Astrocyte of the cerebellum (primary cell): Measurements from ENCODE around the gene KSR1.

Experiments
- DNase-seq: peaks from one replicate; pipeline ENCODE4 v3.0.0-alpha.2; 2011; ENCODE audit warnings: low read depth
- H3K4me3 ChIP-seq: 2 replicates; pipeline ENCODE4 v1.5.1; 2011; ENCODE audit warnings: mild to moderate bottlenecking, low read depth, low read length, moderate library complexity
- in situ Hi-C: cut with HindIII; loops from 2 replicates; pipeline ENCODE4 v1.10.0; 2017; ENCODE audit warnings: low sequenced_read_pairs
- TF ChIP-seq, protein P1 (sequence below): IDR thresholded peaks from 2 replicates; pipeline ENCODE4 v1.5.1; 2012; ENCODE audit warnings: low read length, low read depth, moderate library complexity, mild to moderate bottlenecking; ENCODE audit errors: missing control alignments

Gene KSR1

GRCh38 chr17:27538156-27538955 lies 82.1 kb downstream of the KSR1 start:
- no peak overlapping the region for H3K4me3 ChIP-seq
- TF ChIP-seq, protein P1, sequence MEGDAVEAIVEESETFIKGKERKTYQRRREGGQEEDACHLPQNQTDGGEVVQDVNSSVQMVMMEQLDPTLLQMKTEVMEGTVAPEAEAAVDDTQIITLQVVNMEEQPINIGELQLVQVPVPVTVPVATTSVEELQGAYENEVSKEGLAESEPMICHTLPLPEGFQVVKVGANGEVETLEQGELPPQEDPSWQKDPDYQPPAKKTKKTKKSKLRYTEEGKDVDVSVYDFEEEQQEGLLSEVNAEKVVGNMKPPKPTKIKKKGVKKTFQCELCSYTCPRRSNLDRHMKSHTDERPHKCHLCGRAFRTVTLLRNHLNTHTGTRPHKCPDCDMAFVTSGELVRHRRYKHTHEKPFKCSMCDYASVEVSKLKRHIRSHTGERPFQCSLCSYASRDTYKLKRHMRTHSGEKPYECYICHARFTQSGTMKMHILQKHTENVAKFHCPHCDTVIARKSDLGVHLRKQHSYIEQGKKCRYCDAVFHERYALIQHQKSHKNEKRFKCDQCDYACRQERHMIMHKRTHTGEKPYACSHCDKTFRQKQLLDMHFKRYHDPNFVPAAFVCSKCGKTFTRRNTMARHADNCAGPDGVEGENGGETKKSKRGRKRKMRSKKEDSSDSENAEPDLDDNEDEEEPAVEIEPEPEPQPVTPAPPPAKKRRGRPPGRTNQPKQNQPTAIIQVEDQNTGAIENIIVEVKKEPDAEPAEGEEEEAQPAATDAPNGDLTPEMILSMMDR = no peak
- DNase-seq = no peak
- in situ Hi-C loops = no loop called here

DNA sequence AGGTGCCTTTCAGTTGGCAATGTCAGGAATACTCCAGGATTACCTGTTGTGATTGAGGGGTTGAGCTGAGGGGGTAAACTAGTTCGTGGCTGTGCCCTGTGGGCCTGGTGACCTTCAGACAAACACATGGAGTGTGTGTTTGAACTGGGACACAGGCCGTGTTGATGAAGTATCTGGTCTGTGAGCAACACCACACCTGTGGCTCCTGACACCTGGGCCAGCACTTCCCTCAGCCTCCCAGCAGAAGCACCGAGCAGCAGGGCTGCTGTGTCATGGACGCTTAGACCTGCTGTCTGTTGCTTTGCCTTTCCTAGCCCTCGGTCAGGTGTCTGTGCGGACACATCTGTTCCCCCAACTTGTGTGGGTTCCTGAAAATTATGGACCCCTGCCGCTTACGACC lies 82.9 kb downstream of the KSR1 start:
- no peak overlapping the region for H3K4me3 ChIP-seq
- DNase-seq = no peak
- TF ChIP-seq, protein P1 = no peak
- in situ Hi-C loops = no loop called here

DNA sequence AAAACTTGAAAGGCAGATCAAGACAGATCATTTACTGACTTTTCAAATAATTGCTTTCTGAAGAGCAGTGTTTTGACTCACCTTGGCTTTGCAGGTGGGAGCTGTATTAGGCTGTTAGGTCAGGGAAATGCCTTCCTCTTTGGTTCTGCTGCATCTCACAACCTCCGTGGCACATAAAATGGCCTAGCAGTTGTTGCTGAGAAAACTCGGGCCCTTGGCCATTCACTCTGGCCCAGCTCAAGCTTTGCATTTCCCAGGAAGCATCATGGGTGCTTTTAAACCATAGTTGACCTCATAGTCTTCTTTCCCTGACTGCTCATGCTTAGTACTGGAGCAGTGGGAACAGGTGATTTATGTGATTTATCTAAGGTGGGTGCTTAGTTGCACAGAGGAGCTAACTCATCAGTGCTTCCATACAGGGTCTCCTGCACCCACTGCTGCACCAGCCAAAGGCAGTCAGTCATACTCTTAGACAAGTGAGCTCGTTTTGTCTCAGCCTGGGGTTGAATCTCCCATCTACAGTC lies 83.6 kb downstream of the KSR1 start:
- TF ChIP-seq, protein P1 = no peak
- H3K4me3 ChIP-seq = no peak overlapping the region
- in situ Hi-C loops = loop anchor here (5.0 kb wide), 1 partner anchor 33 kb away; no protein-coding TSS in a partner anchor
- no peak for DNase-seq

DNA sequence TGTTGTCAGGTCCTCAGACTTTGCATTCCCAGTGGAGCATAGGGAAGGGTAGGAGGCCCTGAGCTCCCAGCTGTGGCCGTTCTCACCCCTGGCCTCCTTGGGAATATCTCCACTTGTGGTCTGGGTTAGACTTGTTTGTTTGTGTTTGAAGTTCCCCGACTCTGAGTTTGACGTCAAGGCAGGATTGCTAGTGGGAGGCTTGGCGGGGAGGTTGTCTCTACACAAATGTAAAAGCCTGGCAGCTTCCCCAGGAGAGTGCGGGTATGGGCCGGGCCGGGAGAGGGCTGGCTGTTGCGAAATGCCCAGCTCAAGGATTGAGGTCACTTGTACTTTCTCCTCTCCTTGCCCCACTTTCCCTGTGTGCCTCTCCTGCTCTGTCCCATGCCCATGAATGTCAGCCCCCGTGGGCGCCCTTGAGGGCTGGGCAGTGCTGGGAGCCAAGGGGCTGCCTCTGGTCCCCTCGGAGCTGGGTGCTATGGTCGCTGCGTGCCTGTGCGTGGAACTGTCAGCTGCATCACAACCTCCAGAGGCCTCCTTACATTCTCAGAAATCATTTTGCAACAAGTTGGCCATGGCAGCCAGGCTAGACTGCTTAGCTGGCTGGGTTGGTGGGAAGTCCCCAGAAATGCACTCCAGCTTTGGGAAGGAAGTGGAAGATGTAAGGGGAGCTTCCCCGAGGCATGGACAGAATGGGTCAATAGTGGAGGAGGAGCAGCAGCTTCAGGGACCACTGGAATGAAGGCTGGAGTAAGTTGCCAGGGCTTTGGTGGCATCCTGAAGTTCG lies 84.3 kb downstream of the KSR1 start:
- DNase-seq = peak; percentile 99
- in situ Hi-C loops = loop anchor here (5.0 kb wide), 1 partner anchor 33 kb away; no protein-coding TSS in a partner anchor
- H3K4me3 ChIP-seq = no peak overlapping the region
- TF ChIP-seq, protein P1 = no peak

DNA sequence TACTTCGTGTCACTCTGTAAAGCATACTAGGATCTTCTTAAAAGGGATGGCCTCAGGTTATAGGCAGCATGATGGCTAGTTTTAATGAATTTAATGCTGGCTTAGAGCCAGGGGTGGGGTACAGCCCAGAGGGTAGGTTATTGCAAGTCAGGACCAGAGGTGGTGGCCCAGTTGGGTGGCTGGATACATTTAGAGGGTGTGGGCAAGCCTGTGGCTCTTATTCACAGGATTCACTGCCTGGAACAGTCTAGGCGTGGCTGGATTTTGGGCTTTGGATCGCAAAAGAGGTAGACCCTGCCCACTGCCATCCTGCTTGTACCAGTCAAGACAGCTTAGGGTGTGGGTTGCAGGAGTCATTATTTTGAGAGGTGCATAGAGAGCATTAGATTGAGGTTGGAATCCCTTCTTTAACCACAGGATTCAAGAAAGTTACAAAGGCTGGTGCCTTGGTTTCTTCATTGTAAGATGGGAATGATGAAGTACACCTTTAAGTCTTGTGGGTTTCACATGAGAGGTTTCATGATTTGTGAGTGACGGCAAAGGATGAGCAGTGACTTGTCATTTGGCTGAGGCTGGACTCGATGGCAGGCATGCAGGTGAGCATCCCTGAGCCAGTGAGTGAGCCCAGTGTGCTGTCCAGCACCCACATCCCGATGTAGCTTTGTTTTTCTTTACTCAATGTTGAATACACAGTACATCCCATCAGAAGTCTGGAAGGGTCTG lies 85.2 kb downstream of the KSR1 start:
- in situ Hi-C loops = loop anchor here (5.0 kb wide), 1 partner anchor 34 kb away; no protein-coding TSS in a partner anchor
- no peak overlapping the region for H3K4me3 ChIP-seq
- TF ChIP-seq, protein P1 = no peak
- DNase-seq = no peak

GRCh38 chr17:27542841-27543463 lies 86.7 kb downstream of the KSR1 start:
- no peak overlapping the region for H3K4me3 ChIP-seq
- TF ChIP-seq, protein P1 = no peak
- in situ Hi-C loops = loop anchor here (5.0 kb wide), 1 partner anchor 36 kb away; no protein-coding TSS in a partner anchor
- no peak for DNase-seq
